GM19238 (cell line): ENCODE results near the gene TMEM161B.
"Not testable (repeated sequence)": the region's sequence is repeated elsewhere in the genome, so short reads cannot be mapped to it uniquely, and the experiment has no call there.

Experiments
- DNase-seq: peaks from one replicate; pipeline ENCODE4 v3.0.0; 2011; ENCODE audit warnings: low spot score; ENCODE audit not compliant: insufficient read length

TMEM161B gene

DNA sequence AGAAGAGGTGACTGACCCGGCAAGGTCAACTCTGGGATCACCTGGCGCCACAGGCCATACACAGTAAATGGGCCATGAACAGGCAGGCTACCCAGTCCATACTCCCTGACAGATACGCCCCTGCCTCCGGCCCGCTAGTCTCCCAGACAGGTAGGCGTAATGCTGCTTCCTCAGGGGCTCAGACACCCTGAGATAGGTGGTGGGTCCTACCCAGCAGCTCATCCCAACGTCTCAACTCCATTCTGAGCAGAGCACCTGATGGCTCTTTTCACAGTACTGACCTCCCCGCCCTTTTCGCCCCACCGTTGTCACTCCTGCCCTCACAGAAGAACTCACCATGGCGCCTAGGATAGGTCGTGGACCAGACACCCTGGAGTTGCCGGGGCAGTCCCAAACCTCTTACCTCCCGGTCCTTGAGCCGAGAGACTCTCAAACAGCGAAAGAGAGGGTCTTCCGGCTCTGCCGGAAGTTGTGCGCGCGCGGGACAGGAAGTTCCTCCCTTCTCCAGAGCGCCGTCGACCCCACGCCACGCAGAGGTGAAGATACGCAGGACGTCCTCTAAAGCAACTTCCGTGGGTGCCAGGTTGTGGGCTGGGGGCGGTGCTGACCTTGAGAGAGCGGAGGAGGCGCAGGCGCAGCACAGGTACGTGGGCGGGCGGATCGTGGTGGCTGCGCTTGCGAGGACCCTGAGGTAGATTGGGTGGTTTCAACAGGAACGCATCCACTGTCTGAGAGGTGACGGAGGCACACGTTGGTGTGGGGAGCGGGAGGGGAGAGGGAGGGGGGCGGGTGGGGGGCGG is at the start of gene TMEM161B:
Gene TMEM161B (minus strand): TSS at position 461 of the 800 bp plus-strand sequence. CDS start 122 bp downstream, at position 339.
- peak; percentile 75 for DNase-seq

DNA sequence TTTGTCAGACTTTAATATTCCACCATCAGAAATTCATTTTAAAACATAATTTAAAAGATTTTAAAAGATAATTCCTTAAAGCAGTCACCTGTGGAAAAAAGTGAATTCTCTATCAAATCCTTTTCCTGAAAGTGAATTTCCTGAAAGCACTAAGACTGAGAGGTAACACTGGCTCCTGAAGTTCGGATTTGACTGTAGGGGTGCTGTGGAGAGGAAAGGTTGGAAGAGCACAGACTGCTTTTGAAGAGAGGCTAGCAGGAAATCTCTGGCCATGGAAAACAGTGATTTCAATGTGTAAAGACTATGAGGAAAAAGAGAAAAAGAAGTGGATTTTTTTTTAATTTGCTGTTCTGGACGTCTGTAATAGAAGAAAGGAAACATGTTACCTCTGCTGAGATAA is 35.7 kb upstream of the TMEM161B start:
- no peak for DNase-seq

- no peak for DNase-seq
Measured at GRCh38 chr5:88298425-88298824, 29.8 kb upstream of the TMEM161B start.

DNA sequence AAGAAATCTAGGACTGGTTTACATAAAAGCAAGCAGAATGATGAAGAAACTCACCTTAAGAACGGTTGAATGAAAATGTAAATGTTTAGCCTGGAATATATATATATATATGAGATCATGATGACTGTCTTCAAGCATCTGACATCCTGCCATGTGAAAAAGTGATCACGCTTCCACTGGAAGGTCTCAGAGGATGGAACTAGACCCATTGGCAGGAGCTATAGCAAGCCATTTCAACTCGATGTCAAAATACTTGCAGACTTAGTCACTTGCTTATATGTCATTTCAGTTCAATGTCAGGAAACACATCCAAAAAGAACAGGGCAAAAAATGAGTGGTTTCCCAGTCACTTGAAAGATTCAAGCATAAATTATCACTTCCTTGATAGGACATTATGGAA is 22.2 kb upstream of the TMEM161B start:
- DNase-seq, result no peak

DNA sequence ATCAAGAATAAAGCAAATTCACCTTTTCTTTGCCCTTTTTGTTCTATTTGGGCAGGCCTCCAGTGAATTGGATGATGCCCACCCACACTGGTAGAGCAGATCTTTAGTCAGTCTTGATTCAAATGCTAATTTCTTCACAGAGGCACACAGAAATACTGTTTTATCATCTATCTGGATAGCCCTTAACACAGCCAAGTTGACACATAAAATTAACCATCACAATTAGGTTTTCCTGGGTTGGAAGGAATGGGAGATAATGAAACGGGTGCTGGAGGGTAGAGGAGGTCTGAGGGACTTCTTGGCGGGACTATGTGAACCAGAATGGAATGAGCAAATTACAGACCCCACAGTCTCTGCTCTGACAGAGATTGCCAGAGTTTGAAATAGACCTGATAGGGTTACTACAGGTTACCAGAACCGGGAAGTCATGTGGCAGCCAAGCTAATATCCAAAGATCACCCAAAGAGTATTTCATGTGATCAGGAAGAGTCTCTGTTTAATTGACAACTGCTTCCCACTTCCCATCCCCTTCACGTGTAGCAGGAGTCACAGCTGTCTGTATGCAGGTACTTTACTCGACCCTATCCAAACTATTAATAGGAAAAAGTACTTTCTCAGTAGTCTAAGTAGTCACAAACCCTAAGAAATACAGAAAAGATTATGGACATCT is 20.0 kb upstream of the TMEM161B start:
- no peak for DNase-seq

GRCh38 chr5:88287846-88288527 is 19.3 kb upstream of the TMEM161B start:
- DNase-seq, result no peak

DNA sequence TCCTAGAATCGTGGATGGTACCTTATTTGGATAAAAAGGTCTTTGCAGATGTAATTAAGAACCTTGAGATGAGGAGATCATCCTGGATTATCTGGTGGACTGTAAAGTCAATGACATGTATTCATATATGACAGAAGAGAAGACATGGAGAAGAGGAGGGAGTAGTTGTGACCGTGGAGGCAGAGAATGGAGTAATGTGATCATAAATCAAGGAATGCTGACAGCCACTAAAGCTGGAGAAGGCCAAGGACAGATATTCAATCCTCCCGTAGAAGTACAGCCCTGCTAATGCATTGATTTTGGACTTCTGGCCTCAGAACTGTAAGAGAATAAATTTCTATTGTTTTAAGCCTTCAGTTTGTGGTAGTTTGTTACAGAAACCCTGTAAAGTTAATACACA is 18.7 kb upstream of the TMEM161B start:
- DNase-seq, result no peak

GRCh38 chr5:88283690-88284089 is 15.0 kb upstream of the TMEM161B start:
- DNase-seq, result no peak

GRCh38 chr5:88281322-88281721 is 12.7 kb upstream of the TMEM161B start:
- no peak for DNase-seq

- DNase-seq, result no peak
Measured at GRCh38 chr5:88279584-88279983, 10.9 kb upstream of the TMEM161B start.

DNA sequence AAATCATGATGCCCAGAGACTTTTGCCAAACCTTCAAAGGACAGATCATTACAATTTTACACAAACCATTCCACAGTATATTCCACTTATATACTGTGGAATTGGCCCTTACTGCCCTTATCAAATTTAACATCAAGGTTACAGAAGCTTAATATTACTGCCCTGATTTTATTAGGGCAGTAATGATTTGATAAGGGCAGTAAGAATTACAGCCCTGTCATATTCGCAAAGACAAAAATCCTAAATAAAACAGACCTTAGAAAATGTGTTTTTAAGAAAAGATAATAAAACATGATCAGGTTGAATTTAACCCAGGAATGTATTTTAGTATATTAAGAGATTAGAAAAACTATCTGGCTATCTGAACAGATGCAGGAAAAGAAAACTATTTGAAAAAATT is 7.7 kb upstream of the TMEM161B start:
- no peak for DNase-seq

DNA sequence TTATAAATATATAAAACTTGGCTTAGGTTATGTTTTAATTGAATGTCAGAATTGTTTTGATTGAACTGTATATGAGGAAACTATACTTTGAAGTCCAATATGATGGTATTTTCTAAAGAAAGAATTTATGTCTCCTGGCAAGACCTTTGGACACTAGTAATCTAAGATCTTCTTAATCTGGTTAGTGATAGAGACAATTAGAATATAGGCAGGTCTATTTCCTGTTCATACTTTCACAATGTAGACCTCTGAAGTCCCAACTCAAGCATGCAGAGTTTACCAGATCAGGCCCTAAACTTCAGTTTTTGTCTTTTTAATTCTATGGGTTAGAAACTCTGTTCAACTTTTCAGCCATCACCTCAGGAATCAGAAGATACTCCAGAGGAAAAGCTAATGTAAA is 6.9 kb upstream of the TMEM161B start:
- DNase-seq, result no peak

DNA sequence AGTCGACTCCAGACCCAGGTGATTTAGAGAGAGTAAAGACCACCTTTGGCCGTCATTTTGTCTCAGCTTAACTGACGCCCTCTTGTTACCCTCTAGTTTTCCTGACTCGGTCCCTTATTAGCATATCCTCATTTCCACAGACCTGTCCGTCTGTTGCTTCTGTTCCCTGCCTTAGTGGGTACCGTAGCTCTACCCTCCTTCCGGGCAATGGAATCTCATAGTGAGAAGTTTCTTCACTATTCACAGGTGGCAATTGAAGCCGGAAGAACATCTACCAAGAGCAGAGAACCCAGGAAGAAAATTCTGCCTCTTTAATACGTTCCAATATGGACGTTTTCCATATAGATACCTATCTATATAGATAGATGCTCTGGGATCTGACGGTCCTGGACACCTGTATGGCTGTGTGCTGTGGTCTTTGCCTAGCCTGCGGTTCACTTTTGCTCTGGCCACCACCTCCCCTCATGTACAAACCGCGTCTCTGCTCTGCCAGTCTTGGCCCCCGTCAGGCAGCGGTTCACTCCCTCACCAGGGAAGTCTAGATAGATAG is 652 bp upstream of the TMEM161B start:
- DNase-seq, result no peak

GRCh38 chr5:88264565-88264964 is 4.1 kb downstream of the TMEM161B start:
- not testable (repeated sequence) for DNase-seq

DNA sequence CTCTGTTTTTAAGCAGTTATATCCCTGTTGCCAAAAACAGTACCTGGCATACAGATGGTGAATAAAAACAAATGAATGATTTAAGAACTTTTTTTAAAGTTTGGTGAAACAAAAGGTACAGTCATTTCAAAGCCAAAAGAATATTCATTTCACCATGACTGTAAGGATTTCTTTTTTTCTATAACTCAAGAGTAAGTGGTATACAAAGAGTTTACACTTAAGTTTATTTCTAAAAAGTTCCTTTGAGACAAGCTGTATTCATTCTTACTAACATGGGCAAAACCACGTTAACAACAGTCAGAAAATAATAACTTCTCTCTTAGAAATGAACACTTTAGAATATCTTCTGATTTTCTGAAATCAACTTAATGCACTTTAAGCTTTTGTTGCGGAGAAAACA is 5.3 kb downstream of the TMEM161B start:
- no peak for DNase-seq

DNA sequence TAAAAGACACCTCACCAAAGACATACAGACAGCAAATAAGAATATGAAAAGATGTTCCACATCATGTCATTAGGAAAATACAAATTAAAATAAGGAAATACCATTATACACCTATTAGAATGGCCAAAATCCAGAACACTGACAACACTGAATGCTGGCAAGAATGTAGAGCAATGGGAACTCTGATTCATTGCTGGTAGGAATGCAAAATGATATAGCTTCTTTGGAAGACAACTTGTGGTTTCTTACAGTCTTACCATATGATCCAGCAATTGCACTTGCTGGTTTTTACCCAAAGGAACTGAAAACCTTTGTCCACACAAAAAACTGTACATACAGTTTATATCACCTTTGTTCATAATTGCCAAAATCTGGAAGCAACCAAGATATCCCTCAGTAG is 6.5 kb downstream of the TMEM161B start:
- no peak for DNase-seq

DNA sequence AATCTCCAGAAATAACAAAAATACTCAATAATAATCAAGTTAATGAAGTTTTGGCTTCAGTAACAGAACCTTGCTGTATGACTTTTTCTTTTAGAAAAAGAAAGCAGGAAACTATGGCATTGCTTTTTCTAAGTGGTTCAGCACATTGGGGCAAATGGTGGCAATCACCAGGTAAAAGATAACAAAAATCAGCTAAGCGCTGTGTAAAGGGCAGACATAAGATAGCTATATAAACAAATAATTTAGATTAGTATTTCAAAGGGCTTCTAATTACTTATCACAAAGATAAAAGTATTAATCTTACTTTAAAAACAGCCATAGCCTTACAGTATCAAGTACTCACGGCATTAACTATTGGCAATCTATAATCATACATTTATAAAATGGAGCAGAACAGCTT is 10.0 kb downstream of the TMEM161B start:
- DNase-seq, result no peak

- no peak for DNase-seq
Measured at GRCh38 chr5:88256872-88257271, 11.8 kb downstream of the TMEM161B start.

- DNase-seq, result no peak
Measured at GRCh38 chr5:88256037-88256436, 12.6 kb downstream of the TMEM161B start.

DNA sequence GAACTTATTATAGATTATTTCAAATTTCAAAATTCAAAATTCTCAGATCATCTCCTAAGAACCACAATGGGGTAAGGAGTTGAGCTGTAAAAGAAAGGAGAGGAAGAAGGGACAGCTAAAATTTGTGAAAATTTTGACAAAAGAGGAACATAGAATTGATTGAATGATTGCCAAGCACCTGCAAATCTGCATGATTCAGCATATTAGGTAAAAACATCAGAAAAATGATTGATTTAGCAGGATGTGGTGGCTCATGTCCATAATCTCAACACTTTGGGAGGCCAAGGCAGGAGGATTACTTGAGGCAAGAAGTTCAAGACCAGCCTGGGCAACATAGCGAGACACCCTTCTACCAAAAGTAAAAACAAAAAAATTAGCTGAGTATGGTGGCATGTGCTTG is 14.3 kb downstream of the TMEM161B start:
- DNase-seq, result no peak

DNA sequence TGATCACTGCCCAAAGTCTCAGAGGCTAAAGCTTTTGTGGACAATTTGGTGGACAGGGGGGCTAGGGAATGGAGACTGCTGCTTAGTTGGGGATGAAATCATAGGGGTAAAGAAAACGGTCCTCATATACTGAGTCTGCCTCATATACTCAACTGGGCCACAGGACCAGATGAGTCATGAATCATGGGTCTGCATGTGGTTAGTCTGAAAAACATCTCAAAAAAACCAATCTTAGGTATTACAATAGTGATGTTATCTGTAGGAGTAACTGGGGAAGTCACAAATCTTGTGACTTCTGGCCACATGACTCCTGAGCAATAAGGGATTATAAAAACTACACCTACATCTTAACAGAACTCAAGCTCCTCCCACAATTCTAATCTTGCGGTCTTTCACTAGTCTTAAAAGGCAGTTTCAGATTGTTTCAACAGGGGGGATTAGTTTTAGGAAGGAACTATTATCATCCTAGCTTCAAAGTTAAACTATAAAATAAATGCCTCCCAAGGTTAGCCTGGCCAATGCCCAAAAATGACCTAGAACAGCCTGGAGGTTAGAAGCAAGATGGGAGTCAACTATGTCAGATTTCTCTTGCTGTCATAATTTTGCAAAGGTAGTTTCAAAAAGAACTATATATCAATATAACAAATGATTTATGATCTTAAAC is 17.5 kb downstream of the TMEM161B start:
- DNase-seq, result no peak

GRCh38 chr5:88250010-88250409 is 18.6 kb downstream of the TMEM161B start:
- DNase-seq, result no peak
